OCI-LY7 (cell line): ENCODE data around the gene MAP2K5. TPM values are rescaled to one million over a fixed set of nuclear protein-coding genes. Genes with fewer than 3 reads are reported as not detected.

Experiments
- BruUV-seq: library from RNA; stranded (reverse); fragments of 400-500 nt; replicated peaks from 2 replicates; lab custom pipeline; 2021; lab: Mats Ljungman, UMichigan
- CTCF ChIA-PET: fragments of 300-600 bp; sonication (Branson Sonifier 250); formaldehyde crosslinking; loops from one replicate; lab custom pipeline; 2022; ENCODE audit warnings: antibody characterized with exemption; ENCODE audit not compliant: unreplicated experiment; lab: Charles Lee
- POLR2A ChIA-PET: fragments of 300-600 bp; sonication (Branson Sonifier 250); formaldehyde crosslinking; loops from one replicate; lab custom pipeline; 2022; ENCODE audit warnings: antibody characterized with exemption; lab: Charles Lee
- DNase-seq: peaks from one replicate; pipeline ENCODE4 v3.0.0-alpha.2; 2015; ENCODE audit warnings: low spot score
- H2AFZ ChIP-seq: fragments of 200-600 bp; sonication (generic), shearing (Covaris generic); 2 replicates; pipeline ENCODE4 v1.6.1; 2014; ENCODE audit warnings: mild to moderate bottlenecking, antibody characterized with exemption, low read length, moderate library complexity
- H3K27ac ChIP-seq: fragments of 200-600 bp; sonication (generic); 2 replicates; pipeline ENCODE4 v1.5.1; 2014; ENCODE audit warnings: mixed run types, low read depth, mild to moderate bottlenecking, moderate library complexity, low read length, inconsistent platforms; ENCODE audit not compliant: poor library complexity, severe bottlenecking
- H3K36me3 ChIP-seq: fragments of 200-600 bp; sonication (generic); 2 replicates; pipeline ENCODE4 v1.6.1; 2014; ENCODE audit warnings: mild to moderate bottlenecking, antibody characterized with exemption, low read length, moderate library complexity, mixed read lengths; ENCODE audit not compliant: insufficient read depth
- H3K4me1 ChIP-seq: fragments of 200-600 bp; sonication (generic); 2 replicates; pipeline ENCODE4 v1.5.1; 2014; ENCODE audit warnings: mild to moderate bottlenecking, low read length; ENCODE audit not compliant: insufficient read depth, poor library complexity, severe bottlenecking
- H3K4me2 ChIP-seq: fragments of 200-600 bp; sonication (generic); 2 replicates; pipeline ENCODE4 v1.6.1; 2014; ENCODE audit warnings: mild to moderate bottlenecking, low read length
- H3K4me3 ChIP-seq: fragments of 200-600 bp; sonication (generic); 2 replicates; pipeline ENCODE4 v1.5.1; 2014; ENCODE audit warnings: mild to moderate bottlenecking, low read depth, low read length; ENCODE audit not compliant: poor library complexity, severe bottlenecking
- H3K79me2 ChIP-seq: fragments of 200-600 bp; sonication (generic); 2 replicates; pipeline ENCODE4 v1.6.1; 2016; ENCODE audit warnings: low read depth, mild to moderate bottlenecking, low read length, moderate library complexity, mixed read lengths; ENCODE audit not compliant: insufficient read depth
- H3K9me2 ChIP-seq: fragments of 200-600 bp; sonication (generic); 2 replicates; pipeline ENCODE4 v1.6.1; 2016; ENCODE audit warnings: mild to moderate bottlenecking, low read length, mixed read lengths; ENCODE audit not compliant: insufficient read depth
- H3K9me3 ChIP-seq: fragments of 200-600 bp; sonication (generic); 2 replicates; pipeline ENCODE4 v1.6.1; 2014; ENCODE audit warnings: mild to moderate bottlenecking, mixed run types, low read length, mixed read lengths
- H4K20me1 ChIP-seq: fragments of 200-600 bp; sonication (generic); 2 replicates; pipeline ENCODE4 v1.6.1; 2014; ENCODE audit warnings: mild to moderate bottlenecking, antibody characterized with exemption, low read length, moderate library complexity, mixed read lengths; ENCODE audit not compliant: insufficient read depth
- EZH2phosphoT487 ChIP-seq: fragments of 200-600 bp; sonication (generic); IDR thresholded peaks from 2 replicates; pipeline ENCODE4 v1.6.1; 2018; ENCODE audit warnings: low read depth, borderline replicate concordance, mild to moderate bottlenecking, mixed run types, antibody characterized with exemption, low read length, moderate library complexity, mixed read lengths
- intact Hi-C: fragments of 100-400 bp; cut with micrococcal nuclease; formaldehyde crosslinking; loops from one replicate; pipeline ENCODE4 v1.10.0; 2022; ENCODE audit not compliant: unreplicated experiment
- total RNA-seq, 2 experiments: library from RNA; depleted of rRNA in 1 of 2; stranded (reverse); fragments of >200 nt in 1 of 2; shearing (Covaris generic) in 1 of 2; gene quantifications; 2 replicates each; pipeline ENCODE4 v1.2.3, GENCODE V29; 2014 to 2022
- TF ChIP-seq, protein P1 (sequence below): fragments of 200-600 bp; sonication (generic); conservative IDR thresholded peaks from 2 replicates; pipeline ENCODE4 v1.5.1; 2014; ENCODE audit warnings: mild to moderate bottlenecking, antibody characterized with exemption, low read length, moderate library complexity, mixed read lengths

MAP2K5 gene
- total RNA-seq, 2 experiments from 2014 or later = 10.2 to 35.0 TPM

DNA sequence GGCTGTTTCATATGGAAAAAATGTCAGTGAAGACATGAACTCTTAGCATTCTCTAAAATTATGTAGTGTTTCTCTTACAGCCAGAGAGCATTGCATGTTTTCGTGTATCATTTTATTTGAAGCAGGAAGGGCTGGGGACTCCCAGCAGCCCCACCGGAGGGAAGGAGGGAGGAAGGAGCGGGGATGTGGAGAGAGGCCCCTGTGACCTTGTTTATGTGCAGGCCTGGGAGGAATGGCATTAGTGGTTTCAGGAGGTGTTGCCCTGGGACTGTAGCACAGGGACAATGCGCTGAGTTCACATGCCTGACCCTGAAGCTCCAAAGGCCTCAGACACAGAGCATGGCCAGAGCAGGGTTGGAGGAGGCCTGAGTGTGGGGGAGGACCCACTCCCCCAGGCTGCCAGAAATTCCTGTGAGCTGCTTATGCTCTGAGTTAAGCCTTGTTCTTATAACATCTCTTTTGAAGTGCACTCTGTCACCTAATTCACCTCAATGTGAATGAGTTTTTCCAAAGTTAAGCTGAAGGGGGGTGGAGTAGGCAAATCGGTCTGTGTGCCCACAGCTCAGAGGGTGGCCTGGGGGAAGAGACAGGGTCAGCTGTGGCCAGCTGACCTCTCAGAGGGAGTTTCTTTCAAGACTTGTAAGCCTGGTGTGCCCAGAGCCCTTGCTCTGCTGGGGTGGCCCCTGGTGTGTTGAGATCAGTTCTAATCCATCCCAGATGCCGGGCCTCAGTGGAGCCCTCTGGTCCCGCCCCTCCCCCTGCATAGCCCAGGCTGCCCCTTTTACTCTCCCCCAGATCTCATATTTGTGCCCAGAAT, 301.3 kb downstream of the MAP2K5 start:
- POLR2A ChIA-PET = interaction anchor here (0.7 kb wide), 1 partner anchor 9 kb away, joined by 5 read pairs; no protein-coding TSS in a partner anchor
- CTCF ChIA-PET = interaction anchor here (0.5 kb wide), 1 partner anchor 355 kb away, joined by 3 read pairs; no protein-coding TSS in a partner anchor

DNA sequence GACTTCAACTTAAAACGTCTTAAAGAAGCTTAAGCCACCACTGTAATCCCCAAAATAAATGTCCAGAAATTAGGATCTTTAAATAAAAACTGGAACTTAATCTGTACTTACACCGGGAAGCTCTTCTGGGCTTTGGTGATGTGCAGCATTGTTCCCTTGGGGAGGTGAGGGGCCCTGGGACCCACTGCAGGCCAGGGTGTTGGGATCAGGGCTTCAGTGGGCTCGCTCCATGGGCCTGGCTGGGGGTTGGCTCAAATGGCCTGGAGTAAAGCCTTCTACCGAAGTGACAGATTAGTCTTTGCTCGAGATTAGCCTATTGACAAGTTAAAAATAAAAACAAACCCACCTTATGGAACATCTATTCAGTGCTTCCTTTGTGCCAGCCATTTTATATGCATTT, 303.5 kb downstream of the MAP2K5 start:
- H2AFZ ChIP-seq = no peak overlapping the region
- H4K20me1 ChIP-seq = no peaks in the 10 kb centered on the region
- no peaks in the 10 kb centered on the region; the same call in 1 of the 2 replicates for H3K36me3 ChIP-seq
- H3K4me2 ChIP-seq = no peak overlapping the region
- POLR2A ChIA-PET = no interaction called here
- no TSS peak for BruUV-seq
- H3K9me3 ChIP-seq = peaks cover 10% of the 10 kb centered on the region; the same call in 1 of the 2 replicates
- no peak overlapping the region for H3K27ac ChIP-seq
- H3K79me2 ChIP-seq = no peaks in the 10 kb centered on the region
- no peak for DNase-seq
- peaks cover 52% of the 10 kb centered on the region for H3K4me1 ChIP-seq
- no peaks in the 10 kb centered on the region for H3K9me2 ChIP-seq
- CTCF ChIA-PET = no interaction called here
- no peak overlapping the region for H3K4me3 ChIP-seq
- TF ChIP-seq, protein P1, sequence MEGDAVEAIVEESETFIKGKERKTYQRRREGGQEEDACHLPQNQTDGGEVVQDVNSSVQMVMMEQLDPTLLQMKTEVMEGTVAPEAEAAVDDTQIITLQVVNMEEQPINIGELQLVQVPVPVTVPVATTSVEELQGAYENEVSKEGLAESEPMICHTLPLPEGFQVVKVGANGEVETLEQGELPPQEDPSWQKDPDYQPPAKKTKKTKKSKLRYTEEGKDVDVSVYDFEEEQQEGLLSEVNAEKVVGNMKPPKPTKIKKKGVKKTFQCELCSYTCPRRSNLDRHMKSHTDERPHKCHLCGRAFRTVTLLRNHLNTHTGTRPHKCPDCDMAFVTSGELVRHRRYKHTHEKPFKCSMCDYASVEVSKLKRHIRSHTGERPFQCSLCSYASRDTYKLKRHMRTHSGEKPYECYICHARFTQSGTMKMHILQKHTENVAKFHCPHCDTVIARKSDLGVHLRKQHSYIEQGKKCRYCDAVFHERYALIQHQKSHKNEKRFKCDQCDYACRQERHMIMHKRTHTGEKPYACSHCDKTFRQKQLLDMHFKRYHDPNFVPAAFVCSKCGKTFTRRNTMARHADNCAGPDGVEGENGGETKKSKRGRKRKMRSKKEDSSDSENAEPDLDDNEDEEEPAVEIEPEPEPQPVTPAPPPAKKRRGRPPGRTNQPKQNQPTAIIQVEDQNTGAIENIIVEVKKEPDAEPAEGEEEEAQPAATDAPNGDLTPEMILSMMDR = no peak
- no peak for TF ChIP-seq EZH2phosphoT487
- intact Hi-C loops = no loop called here

More for the DNA sequence above, 301.3 kb downstream of the MAP2K5 start:
- Histone ChIP-seq H3K9me2 (no peaks in the 10 kb centered on the region), H3K9me3 (no peaks in the 10 kb centered on the region), H3K4me2 (no peak overlapping the region), H2AFZ (no peak overlapping the region), H4K20me1 (no peaks in the 10 kb centered on the region), H3K4me3 (no peak overlapping the region), H3K79me2 (no peaks in the 10 kb centered on the region), H3K4me1 (peaks cover 43% of the 10 kb centered on the region), H3K27ac (no peak overlapping the region), H3K36me3 (no peaks in the 10 kb centered on the region)
- intact Hi-C loops = no loop called here
- BruUV-seq = no TSS peak
- DNase-seq = no peak
- TF ChIP-seq EZH2phosphoT487 = no peak

DNA sequence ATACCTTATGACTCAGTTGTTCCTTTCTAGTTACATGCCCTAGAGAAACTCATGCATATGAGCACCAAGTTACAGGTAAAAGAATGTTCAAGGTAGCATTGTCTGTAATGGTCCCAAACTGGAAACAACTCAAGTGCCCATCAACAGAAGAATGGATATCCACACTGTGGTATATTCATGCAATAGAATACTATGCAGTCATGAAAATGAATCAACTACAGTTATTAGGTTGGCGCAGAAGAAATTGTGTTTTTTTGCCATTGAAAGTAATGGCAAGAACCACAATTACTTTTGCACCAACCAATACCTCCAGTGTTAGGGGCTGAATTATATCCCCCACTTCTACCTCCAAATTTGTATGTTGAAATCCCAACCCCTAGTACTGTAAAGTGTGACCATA, 307.0 kb downstream of the MAP2K5 start:
- intact Hi-C loops = no loop called here
- no TSS peak for BruUV-seq

More for the DNA sequence above, 307.0 kb downstream of the MAP2K5 start:
- Histone ChIP-seq H2AFZ (no peak overlapping the region), H3K4me3 (no peak overlapping the region), H3K4me2 (no peak overlapping the region), H3K9me3 (peaks cover 10% of the 10 kb centered on the region; the same call in 1 of the 2 replicates), H3K27ac (peak overlapping the region; percentile 75), H3K36me3 (no peaks in the 10 kb centered on the region; the same call in 1 of the 2 replicates), H4K20me1 (no peaks in the 10 kb centered on the region), H3K79me2 (no peaks in the 10 kb centered on the region), H3K9me2 (no peaks in the 10 kb centered on the region), H3K4me1 (peaks cover 67% of the 10 kb centered on the region)
- no peak for DNase-seq
- TF ChIP-seq, protein P1 = no peak
- no peak for TF ChIP-seq EZH2phosphoT487
- POLR2A ChIA-PET = no interaction called here
- CTCF ChIA-PET = no interaction called here
